ENCODE data around the gene HEATR5A. TPM values are rescaled to one million over a fixed set of nuclear protein-coding genes. Genes with fewer than 3 reads are reported as not detected.

HEATR5A gene
- total RNA-seq, 1 experiment from 2014 or later = 12.7 TPM

DNA sequence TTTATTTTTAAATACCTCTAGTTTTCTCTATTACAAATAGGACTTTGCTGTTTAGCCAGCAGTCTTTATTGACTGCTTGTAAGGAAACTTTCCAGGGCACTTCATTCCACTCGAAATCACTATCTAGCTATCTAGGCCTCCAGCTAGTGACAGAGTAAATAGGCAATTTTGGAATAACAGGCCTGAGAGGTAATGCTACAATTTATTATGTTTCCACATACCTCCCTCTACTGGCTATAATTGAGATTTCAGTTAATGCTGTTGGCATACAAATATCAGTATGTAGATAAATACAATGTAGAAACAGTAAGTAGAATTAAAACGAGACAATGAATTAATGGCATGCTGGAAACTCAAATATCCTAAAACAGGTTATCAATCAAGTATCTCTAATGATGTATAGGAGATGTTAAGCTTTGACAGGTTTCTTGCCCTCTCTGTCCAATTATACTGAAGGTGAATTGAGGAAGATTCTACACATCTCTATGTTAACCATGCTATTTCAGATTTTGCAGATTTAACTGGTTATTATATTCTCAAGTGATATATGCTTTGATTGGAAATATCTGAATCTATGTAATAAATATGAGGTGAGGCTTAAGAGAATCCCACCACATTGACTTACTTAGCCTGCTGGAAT lies 29.7 kb upstream of the HEATR5A start:
- Histone ChIP-seq H3K9ac (ENCODE audit: low read length) (peak overlapping the region; percentile 18; the same call in 1 of the 2 replicates), H3K4me2 (ENCODE audit: low read length) (peak overlapping the region; percentile 61), H3K27me3 (ENCODE audit: low read length) (no peaks in the 10 kb centered on the region), H3K9me3 (ENCODE audit: low read length) (no peaks in the 10 kb centered on the region), H4K20me1 (ENCODE audit: low read length) (0 out of 2 replicates have a peak, but pooled peaks cover 3% of the 10 kb centered on the region), H2AFZ (ENCODE audit: low read length) (no peak overlapping the region), H3F3A (ENCODE audit: low read length, unreplicated experiment) (peaks cover 5% of the 10 kb centered on the region), H3K36me3 (ENCODE audit: low read depth, low read length) (peaks cover 8% of the 10 kb centered on the region; the same call in 1 of the 2 replicates), H3K4me3 (ENCODE audit: low read length) (no peak overlapping the region), H3K4me1 (ENCODE audit: insufficient read depth, low read length) (peaks cover 31% of the 10 kb centered on the region), H3K79me2 (ENCODE audit: low read length) (peaks cover 13% of the 10 kb centered on the region), H3K27ac (ENCODE audit: low read length) (peak overlapping the region; percentile 67), H3K9me2 (replicated peaks; ENCODE audit: low read length) (no peaks in the 10 kb centered on the region)
- intact Hi-C loops (cut with micrococcal nuclease) = loop anchor here (1.0 to 10.0 kb wide), 5 partner anchors 31 to 245 kb away; partner anchors contain the start of gene HECTD1
- ChIA-PET CTCF (interaction anchor here (0.5 to 2.3 kb wide), 10 partner anchors 30 to 503 kb away, joined by 3 to 29 read pairs (median 6); partner anchors contain the start of genes HEATR5A and HECTD1), POLR2A (ENCODE audit: unreplicated experiment) (interaction anchor here (0.6 to 1.8 kb wide), 3 partner anchors 30 to 465 kb away, joined by 4 to 29 read pairs (median 11); partner anchors contain the start of gene HEATR5A)
- DNase-seq = peak; percentile 83
- no TSS peak for BruUV-seq (replicated peaks)
- ATAC-seq = peak; percentile 79
- no peak for TF ChIP-seq EZH2 (IDR thresholded peaks at IDR 0.05; ENCODE audit: low read length, unreplicated experiment)
- TF ChIP-seq, protein P1, sequence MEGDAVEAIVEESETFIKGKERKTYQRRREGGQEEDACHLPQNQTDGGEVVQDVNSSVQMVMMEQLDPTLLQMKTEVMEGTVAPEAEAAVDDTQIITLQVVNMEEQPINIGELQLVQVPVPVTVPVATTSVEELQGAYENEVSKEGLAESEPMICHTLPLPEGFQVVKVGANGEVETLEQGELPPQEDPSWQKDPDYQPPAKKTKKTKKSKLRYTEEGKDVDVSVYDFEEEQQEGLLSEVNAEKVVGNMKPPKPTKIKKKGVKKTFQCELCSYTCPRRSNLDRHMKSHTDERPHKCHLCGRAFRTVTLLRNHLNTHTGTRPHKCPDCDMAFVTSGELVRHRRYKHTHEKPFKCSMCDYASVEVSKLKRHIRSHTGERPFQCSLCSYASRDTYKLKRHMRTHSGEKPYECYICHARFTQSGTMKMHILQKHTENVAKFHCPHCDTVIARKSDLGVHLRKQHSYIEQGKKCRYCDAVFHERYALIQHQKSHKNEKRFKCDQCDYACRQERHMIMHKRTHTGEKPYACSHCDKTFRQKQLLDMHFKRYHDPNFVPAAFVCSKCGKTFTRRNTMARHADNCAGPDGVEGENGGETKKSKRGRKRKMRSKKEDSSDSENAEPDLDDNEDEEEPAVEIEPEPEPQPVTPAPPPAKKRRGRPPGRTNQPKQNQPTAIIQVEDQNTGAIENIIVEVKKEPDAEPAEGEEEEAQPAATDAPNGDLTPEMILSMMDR (conservative IDR thresholded peaks at IDR 0.05; ENCODE audit: low read depth, low read length) = peak; percentile 85

DNA sequence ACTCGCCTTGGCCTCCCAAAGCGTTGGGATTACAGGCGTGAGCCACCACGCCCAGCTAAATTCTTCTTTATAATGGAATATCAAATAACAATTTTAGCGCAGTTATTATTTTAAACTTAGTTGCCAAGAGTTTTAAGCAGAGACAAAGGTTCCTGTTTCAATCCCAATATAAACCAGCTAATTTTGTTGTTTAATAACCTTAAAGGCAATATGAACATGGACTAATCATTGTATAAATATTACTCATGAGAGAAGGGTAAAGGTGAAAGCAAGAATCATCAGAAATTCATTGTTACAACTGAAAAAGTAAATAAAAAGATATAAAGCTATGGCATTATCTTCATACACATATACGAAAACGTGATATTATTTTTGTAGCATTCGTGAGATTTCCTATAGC lies 28.8 kb upstream of the HEATR5A start:
- intact Hi-C loops (cut with micrococcal nuclease) = loop anchor here (1.0 kb wide), 1 partner anchor 30 kb away; no protein-coding TSS in a partner anchor
- Histone ChIP-seq H3K36me3 (ENCODE audit: low read depth, low read length) (peaks cover 8% of the 10 kb centered on the region; the same call in 1 of the 2 replicates), H4K20me1 (ENCODE audit: low read length) (0 out of 2 replicates have a peak, but pooled peaks cover 3% of the 10 kb centered on the region), H3F3A (ENCODE audit: low read length, unreplicated experiment) (peaks cover 5% of the 10 kb centered on the region), H3K4me3 (ENCODE audit: low read length) (peak overlapping the region; percentile 11; the same call in 1 of the 2 replicates), H3K9ac (ENCODE audit: low read length) (peak overlapping the region; percentile 18; the same call in 1 of the 2 replicates), H3K4me2 (ENCODE audit: low read length) (peak overlapping the region; percentile 61), H3K27ac (ENCODE audit: low read length) (peak overlapping the region; percentile 67), H3K27me3 (ENCODE audit: low read length) (no peaks in the 10 kb centered on the region), H3K9me3 (ENCODE audit: low read length) (no peaks in the 10 kb centered on the region), H2AFZ (ENCODE audit: low read length) (no peak overlapping the region), H3K9me2 (replicated peaks; ENCODE audit: low read length) (no peaks in the 10 kb centered on the region), H3K79me2 (ENCODE audit: low read length) (peaks cover 4% of the 10 kb centered on the region; the same call in 1 of the 2 replicates), H3K4me1 (ENCODE audit: insufficient read depth, low read length) (peaks cover 22% of the 10 kb centered on the region)
- CTCF ChIA-PET = interaction anchor here (0.7 to 2.3 kb wide), 6 partner anchors 29 to 241 kb away, joined by 3 to 29 read pairs (median 4); partner anchors contain the start of genes HEATR5A and HECTD1
- BruUV-seq (replicated peaks) = no TSS peak
- ATAC-seq = peak; percentile 85
- POLR2A ChIA-PET (ENCODE audit: unreplicated experiment) = interaction anchor here (0.6 to 1.8 kb wide), 6 partner anchors 8 to 698 kb away, joined by 3 to 29 read pairs (median 4); partner anchors contain the start of genes DTD2 and HEATR5A
- TF ChIP-seq, protein P1 (conservative IDR thresholded peaks at IDR 0.05; ENCODE audit: low read depth, low read length) = no peak
- TF ChIP-seq EZH2 (IDR thresholded peaks at IDR 0.05; ENCODE audit: low read length, unreplicated experiment) (no peak), EZH2phosphoT487 (IDR thresholded peaks at IDR 0.05; ENCODE audit: borderline replicate concordance, low read length) (no peak)
- peak; percentile 71 for DNase-seq

All from PC-3 (cell line).